ENCODE results near the gene DBP. TPM values are rescaled to one million over a fixed set of nuclear protein-coding genes. Genes with fewer than 3 reads are reported as not detected.
"Not testable (repeated sequence)": the region's sequence is repeated elsewhere in the genome, so short reads cannot be mapped to it uniquely, and the experiment has no call there.

The DBP gene, protein sequence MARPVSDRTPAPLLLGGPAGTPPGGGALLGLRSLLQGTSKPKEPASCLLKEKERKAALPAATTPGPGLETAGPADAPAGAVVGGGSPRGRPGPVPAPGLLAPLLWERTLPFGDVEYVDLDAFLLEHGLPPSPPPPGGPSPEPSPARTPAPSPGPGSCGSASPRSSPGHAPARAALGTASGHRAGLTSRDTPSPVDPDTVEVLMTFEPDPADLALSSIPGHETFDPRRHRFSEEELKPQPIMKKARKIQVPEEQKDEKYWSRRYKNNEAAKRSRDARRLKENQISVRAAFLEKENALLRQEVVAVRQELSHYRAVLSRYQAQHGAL
- 10 to 100 TPM; 10.8 to 13.1 TPM for total RNA-seq

DNA sequence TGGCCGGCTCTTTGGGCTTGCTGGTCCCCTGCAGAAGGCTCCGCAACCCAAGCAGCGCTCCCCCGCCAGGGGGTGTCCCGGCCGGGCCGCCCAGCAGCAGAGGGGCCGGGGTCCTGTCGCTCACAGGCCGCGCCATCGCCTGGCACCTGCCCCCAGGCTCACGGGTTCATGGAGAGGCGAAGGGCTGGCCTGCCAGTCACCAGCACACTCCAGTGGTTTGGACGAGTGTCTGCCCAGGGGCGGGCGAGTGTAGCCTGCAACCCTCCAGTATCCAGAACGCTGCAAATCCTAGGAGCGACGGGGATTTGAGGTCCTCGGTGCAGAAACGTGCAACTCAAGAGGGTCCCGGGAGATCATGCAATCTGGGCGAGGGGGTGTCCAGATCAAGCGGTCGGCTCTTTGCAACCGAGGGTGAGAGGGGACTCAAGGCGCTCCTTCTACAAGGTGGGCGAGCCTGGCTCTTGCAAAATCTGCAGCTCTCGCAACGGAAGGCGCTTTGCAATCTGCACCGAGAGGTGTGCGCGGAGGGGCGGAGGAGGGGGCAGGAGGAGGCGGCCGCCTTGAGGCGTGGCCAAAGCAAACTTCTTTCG lies at the start of gene DBP:
Gene DBP, minus strand, starts transcription at position 521 of the 590 bp plus-strand sequence. Its CDS starts 385 bp downstream, at position 136.
- peak within 1 kb of the TSS; percentile 88 for H3K4me3 Mint-ChIP-seq
- POLR2A ChIA-PET, result interaction anchor here (1.1 to 2.7 kb wide), 6 partner anchors 9 to 84 kb away, joined by 3 to 16 read pairs (median 6); partner anchors contain the start of genes CA11, FAM83E, RPL18 and SPHK2
- no peaks in the 10 kb centered on the region for H3K27me3 Mint-ChIP-seq
- H3K36me3 Mint-ChIP-seq (ENCODE audit: low read depth), result peaks cover 8% of the 10 kb centered on the region
- peak within 1 kb of the TSS; percentile 98 for H3K27ac Mint-ChIP-seq
- CTCF ChIA-PET, result interaction anchor here (1.1 to 1.3 kb wide), 2 partner anchors 9 to 206 kb away, joined by 3 to 4 read pairs; partner anchors contain the start of gene CA11
- no peaks in the 10 kb centered on the region for H3K9me3 Mint-ChIP-seq
- DNase-seq (peak; percentile 50), ATAC-seq (no peak)
- TF ChIP-seq, protein P1, sequence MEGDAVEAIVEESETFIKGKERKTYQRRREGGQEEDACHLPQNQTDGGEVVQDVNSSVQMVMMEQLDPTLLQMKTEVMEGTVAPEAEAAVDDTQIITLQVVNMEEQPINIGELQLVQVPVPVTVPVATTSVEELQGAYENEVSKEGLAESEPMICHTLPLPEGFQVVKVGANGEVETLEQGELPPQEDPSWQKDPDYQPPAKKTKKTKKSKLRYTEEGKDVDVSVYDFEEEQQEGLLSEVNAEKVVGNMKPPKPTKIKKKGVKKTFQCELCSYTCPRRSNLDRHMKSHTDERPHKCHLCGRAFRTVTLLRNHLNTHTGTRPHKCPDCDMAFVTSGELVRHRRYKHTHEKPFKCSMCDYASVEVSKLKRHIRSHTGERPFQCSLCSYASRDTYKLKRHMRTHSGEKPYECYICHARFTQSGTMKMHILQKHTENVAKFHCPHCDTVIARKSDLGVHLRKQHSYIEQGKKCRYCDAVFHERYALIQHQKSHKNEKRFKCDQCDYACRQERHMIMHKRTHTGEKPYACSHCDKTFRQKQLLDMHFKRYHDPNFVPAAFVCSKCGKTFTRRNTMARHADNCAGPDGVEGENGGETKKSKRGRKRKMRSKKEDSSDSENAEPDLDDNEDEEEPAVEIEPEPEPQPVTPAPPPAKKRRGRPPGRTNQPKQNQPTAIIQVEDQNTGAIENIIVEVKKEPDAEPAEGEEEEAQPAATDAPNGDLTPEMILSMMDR (IDR thresholded peaks at IDR 0.05), result peak; percentile 48
- peaks cover 55% of the 10 kb centered on the region for H3K4me1 Mint-ChIP-seq (ENCODE audit: low read depth)
- intact Hi-C loops (cut with micrococcal nuclease), result loop anchor here (10.0 kb wide), 1 partner anchor 238 kb away; the partner anchor contains the start of gene PPP1R15A

DNA sequence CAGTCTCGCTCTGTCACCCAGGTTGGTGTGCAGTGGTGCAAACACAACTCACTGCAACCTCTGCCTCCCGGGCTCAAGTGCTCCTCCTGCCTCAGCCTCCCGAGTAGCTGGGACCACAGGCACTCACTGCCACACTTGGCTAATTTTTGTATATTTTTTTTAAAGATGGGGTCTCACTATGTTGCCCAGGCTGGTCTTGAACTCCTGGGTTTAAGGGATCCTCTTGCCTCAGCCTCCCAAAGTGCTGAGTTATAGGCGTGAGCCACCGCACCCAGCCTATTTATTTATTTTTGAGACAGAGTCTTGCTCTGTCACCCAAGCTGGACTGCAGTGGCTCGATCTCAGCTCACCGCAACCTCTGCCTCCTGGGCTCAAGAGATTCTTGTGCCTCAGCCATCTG lies 49.5 kb upstream of the DBP start:
- H3K27me3 Mint-ChIP-seq; H3K27ac Mint-ChIP-seq; H3K4me1 Mint-ChIP-seq (ENCODE audit: low read depth); CTCF ChIA-PET; H3K36me3 Mint-ChIP-seq (ENCODE audit: low read depth); H3K4me3 Mint-ChIP-seq; intact Hi-C loops (cut with micrococcal nuclease); POLR2A ChIA-PET; H3K9me3 Mint-ChIP-seq; DNase-seq; ATAC-seq: not testable (repeated sequence)

DNA sequence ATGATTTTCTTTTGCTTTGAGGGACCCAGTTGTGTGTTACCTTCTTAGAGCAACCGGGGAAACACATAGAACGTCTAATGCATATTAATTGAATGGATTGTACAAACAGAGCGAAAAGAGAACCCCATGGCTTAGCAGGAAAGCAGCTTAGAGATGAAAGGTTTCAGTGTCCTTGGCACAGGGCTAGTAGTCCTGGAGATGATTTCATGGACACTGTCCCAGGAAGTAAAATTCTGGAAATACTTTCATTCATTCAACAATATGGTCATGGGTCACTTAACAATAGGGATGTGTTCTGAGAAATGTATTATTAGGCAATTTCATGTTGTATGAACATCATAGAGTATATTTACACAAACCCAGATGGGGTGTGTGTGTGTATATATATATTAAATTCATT lies 48.9 kb upstream of the DBP start:
- CTCF ChIA-PET, result no interaction called here
- TF ChIP-seq, protein P1 (IDR thresholded peaks at IDR 0.05), result no peak
- H3K4me1 Mint-ChIP-seq (ENCODE audit: low read depth), result no peaks in the 10 kb centered on the region

DNA sequence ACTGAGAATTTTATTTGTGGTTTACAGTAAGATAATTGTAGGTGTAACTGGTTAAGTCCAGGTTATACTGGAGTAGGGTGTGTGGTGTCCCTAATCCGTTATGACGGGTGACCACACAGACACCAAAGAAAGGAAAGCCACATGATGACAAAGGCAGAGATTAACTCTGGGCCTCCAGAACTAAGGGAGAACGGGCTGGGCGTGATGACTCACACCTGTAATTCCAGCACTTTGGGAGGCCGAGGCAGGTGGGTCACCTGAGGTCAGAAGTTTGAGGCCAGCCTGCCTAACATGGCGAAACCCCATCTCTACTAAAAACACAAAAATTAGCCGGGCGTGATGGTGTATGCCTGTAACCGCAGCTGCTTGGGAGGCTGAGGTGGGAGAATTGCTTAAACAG lies 48.4 kb upstream of the DBP start:
- Mint-ChIP-seq H3K27me3 (no peaks in the 10 kb centered on the region), H3K36me3 (ENCODE audit: low read depth) (no peaks in the 10 kb centered on the region), H3K9me3 (no peaks in the 10 kb centered on the region), H3K4me1 (ENCODE audit: low read depth) (no peaks in the 10 kb centered on the region), H3K4me3 (no peak overlapping the region), H3K27ac (no peak overlapping the region)
- TF ChIP-seq, protein P1 (IDR thresholded peaks at IDR 0.05), result no peak
- intact Hi-C loops (cut with micrococcal nuclease), result no loop called here
- ChIA-PET POLR2A (no interaction called here), CTCF (no interaction called here)
- DNase-seq (no peak), ATAC-seq (no peak)

More for the DNA sequence above, 48.9 kb upstream of the DBP start:
- H3K36me3 Mint-ChIP-seq (ENCODE audit: low read depth), result no peaks in the 10 kb centered on the region
- ATAC-seq, result no peak
- H3K27ac Mint-ChIP-seq, result no peak overlapping the region
- intact Hi-C loops (cut with micrococcal nuclease), result no loop called here
- no peaks in the 10 kb centered on the region for H3K27me3 Mint-ChIP-seq
- DNase-seq, result no peak
- POLR2A ChIA-PET, result no interaction called here
- no peaks in the 10 kb centered on the region for H3K9me3 Mint-ChIP-seq
- H3K4me3 Mint-ChIP-seq, result no peak overlapping the region

DNA sequence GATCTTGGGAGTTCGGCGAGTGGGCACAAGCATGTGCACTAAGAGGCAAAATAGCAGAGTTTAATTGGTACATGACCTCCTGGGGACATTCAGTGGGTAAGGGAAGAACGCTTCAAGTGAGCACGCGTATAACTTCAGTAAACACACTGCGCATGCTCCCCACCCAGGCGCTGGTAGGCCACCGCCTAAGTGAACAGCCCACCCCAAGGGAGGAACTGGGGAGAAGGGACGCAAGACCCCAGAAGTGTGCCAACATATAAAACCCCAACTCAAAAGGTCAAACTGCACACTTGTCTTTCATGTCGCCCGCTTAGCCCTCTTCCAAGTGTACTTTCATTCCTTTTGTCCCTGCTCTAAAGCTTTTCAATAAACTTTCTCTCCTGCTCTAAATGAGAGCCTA lies 46.2 kb upstream of the DBP start:
- DNase-seq, result peak; percentile 41
- H3K36me3 Mint-ChIP-seq (ENCODE audit: low read depth), result no peaks in the 10 kb centered on the region
- no peaks in the 10 kb centered on the region for H3K27me3 Mint-ChIP-seq
- no peak overlapping the region for H3K27ac Mint-ChIP-seq
- peak overlapping the region; percentile 17 for H3K4me3 Mint-ChIP-seq
- intact Hi-C loops (cut with micrococcal nuclease), result no loop called here
- CTCF ChIA-PET, result interaction anchor here (1.8 kb wide), 1 partner anchor 9 kb away, joined by 6 read pairs; no protein-coding TSS in a partner anchor
- no peaks in the 10 kb centered on the region for H3K4me1 Mint-ChIP-seq (ENCODE audit: low read depth)
- POLR2A ChIA-PET, result no interaction called here
- peak; percentile 37 for ATAC-seq
- TF ChIP-seq, protein P1 (IDR thresholded peaks at IDR 0.05), result no peak
- H3K9me3 Mint-ChIP-seq, result no peaks in the 10 kb centered on the region

All from activated CD8-positive, alpha-beta T cell treated with anti-CD3 and anti-CD28 coated beads for 36 hours (primary cell).